SK-N-SH (cell line): ENCODE results near the gene E2F4. TPM values are rescaled to one million over a fixed set of nuclear protein-coding genes. Genes with fewer than 3 reads are reported as not detected.

Source experiments
- CTCF ChIA-PET: fragments of 300-600, 350-600 bp; formaldehyde crosslinking; extraction: SDS; loops from one replicate; lab custom pipeline; 2021; lab: Yijun Ruan, JAX
- POLR2A ChIA-PET: fragments of 350-600 bp; sonication (Branson Sonifier 250); formaldehyde crosslinking; extraction: SDS; loops from one replicate; lab custom pipeline; 2020; ENCODE audit warnings: antibody characterized with exemption, inconsistent platforms; lab: Yijun Ruan, JAX
- DNase-seq: peaks from one replicate; pipeline ENCODE4 v3.0.0; 2012
- H2AFZ ChIP-seq: fragments of 200-600 bp; sonication (generic); 2 replicates; pipeline ENCODE4 v1.8.1; 2016; ENCODE audit warnings: antibody characterized with exemption, mild to moderate bottlenecking, low read depth
- H3F3A ChIP-seq: fragments of 200-600 bp; sonication (generic); replicated peaks from 2 replicates; pipeline ENCODE3; 2016; ENCODE audit warnings: antibody characterized with exemption, mild to moderate bottlenecking; ENCODE audit not compliant: insufficient read depth
- H3K27ac ChIP-seq, 2 experiments: fragments of 200-500 bp in 1 of 2; fragments of 200-600 bp in 1 of 2; sonication (Bioruptor generic) in 1 of 2; sonication (generic), shearing (Covaris generic) in 1 of 2; 2 replicates each; pipeline versions ENCODE4 v1.5.1 to v1.6.1; 2014 to 2016; ENCODE audit warnings: low read depth in 2 of 2, inconsistent platforms in 1 of 2, low read length in 1 of 2, mild to moderate bottlenecking in 1 of 2, mixed read lengths in 1 of 2
- H3K27me3 ChIP-seq: fragments of 200-600 bp; sonication (generic), shearing (Covaris generic); 2 replicates; pipeline ENCODE4 v1.6.1; 2016; ENCODE audit warnings: mixed run types; ENCODE audit not compliant: insufficient read depth
- H3K36me3 ChIP-seq, 2 experiments: fragments of 200-500 bp in 1 of 2; fragments of 200-600 bp in 1 of 2; sonication (Bioruptor generic) in 1 of 2; sonication (generic) in 1 of 2; replicated peaks in 1 of 2; 2 replicates each; pipeline versions ENCODE3 to v1.5.1; 2014 to 2016; ENCODE audit warnings: low read length in 1 of 2, mild to moderate bottlenecking in 1 of 2; ENCODE audit not compliant: insufficient read depth in 2 of 2, control insufficient read depth in 1 of 2
- H3K4me1 ChIP-seq, 2 experiments: fragments of 200-500 bp in 1 of 2; fragments of 200-600 bp in 1 of 2; sonication (Bioruptor generic) in 1 of 2; sonication (generic), shearing (Covaris generic) in 1 of 2; 2 replicates each; pipeline versions ENCODE4 v1.5.1 to v1.6.1; 2014 to 2016; ENCODE audit warnings: low read depth in 1 of 2, low read length in 1 of 2, mixed run types in 1 of 2; ENCODE audit not compliant: insufficient read depth in 2 of 2, control insufficient read depth in 1 of 2
- H3K4me2 ChIP-seq: fragments of 200-600 bp; sonication (generic), shearing (Covaris generic); 2 replicates; pipeline ENCODE4 v1.6.1; 2017; ENCODE audit warnings: mixed run types
- H3K4me3 ChIP-seq, 2 experiments: fragments of 200-500 bp in 1 of 2; fragments of 200-600 bp in 1 of 2; sonication (Bioruptor generic) in 1 of 2; sonication (generic), shearing (Covaris generic) in 1 of 2; 2 replicates each; pipeline versions ENCODE4 v1.5.1 to v1.8.1; 2014 to 2016; ENCODE audit warnings: low read depth in 2 of 2, inconsistent platforms in 1 of 2, low read length in 1 of 2, mild to moderate bottlenecking in 1 of 2, mixed read lengths in 1 of 2, moderate library complexity in 1 of 2
- H3K79me2 ChIP-seq: fragments of 200-600 bp; sonication (generic); 2 replicates; pipeline ENCODE4 v1.8.1; 2017; ENCODE audit warnings: mild to moderate bottlenecking; ENCODE audit not compliant: insufficient read depth
- H3K9ac ChIP-seq: fragments of 200-600 bp; sonication (generic); 2 replicates; pipeline ENCODE4 v1.6.1; 2017; ENCODE audit warnings: mixed run types
- H3K9me2 ChIP-seq: fragments of 200-600 bp; sonication (generic); 2 replicates; pipeline ENCODE4 v1.6.1; 2017; ENCODE audit warnings: mixed run types
- H3K9me3 ChIP-seq: fragments of 200-600 bp; sonication (generic); 2 replicates; pipeline ENCODE4 v1.6.1; 2017; ENCODE audit warnings: mixed run types, mild to moderate bottlenecking, moderate library complexity
- H4K20me1 ChIP-seq: fragments of 200-600 bp; sonication (generic); 2 replicates; pipeline ENCODE4 v1.6.1; 2017; ENCODE audit warnings: mild to moderate bottlenecking, mixed run types; ENCODE audit not compliant: insufficient read depth
- CHD2 ChIP-seq: fragments of 150-350 bp; IDR thresholded peaks from 2 replicates; pipeline ENCODE4 v1.6.1; 2018; ENCODE audit warnings: low read length; ENCODE audit not compliant: partially characterized antibody
- EP300 ChIP-seq, 2 experiments: IDR thresholded peaks; 2 replicates each; pipeline versions ENCODE4 v1.4.0 to v1.6.1; 2012; ENCODE audit warnings: borderline replicate concordance in 1 of 2, low read depth in 1 of 2, low read length in 1 of 2
- EZH2phosphoT487 ChIP-seq: fragments of 200-600 bp; sonication (generic); IDR thresholded peaks from 2 replicates; pipeline ENCODE4 v1.6.1; 2017; ENCODE audit warnings: low read depth, mixed run types, mild to moderate bottlenecking, antibody characterized with exemption, moderate library complexity, borderline replicate concordance
- FOXJ3 ChIP-seq: sonication (generic); formaldehyde crosslinking; IDR thresholded peaks from 2 replicates; pipeline ENCODE4 v1.5.1; 2020; ENCODE audit warnings: mild to moderate bottlenecking, missing genetic modification reagents
- FOXM1 ChIP-seq: IDR thresholded peaks from 2 replicates; pipeline ENCODE4 v1.4.0; 2012; ENCODE audit warnings: low read depth, mild to moderate bottlenecking
- GABPA ChIP-seq: IDR thresholded peaks from 2 replicates; pipeline ENCODE4 v1.4.0; 2012; ENCODE audit warnings: low read depth, mild to moderate bottlenecking
- GATA2 ChIP-seq: sonication (generic); formaldehyde crosslinking; IDR thresholded peaks from 2 replicates; pipeline ENCODE4 v1.5.0; 2020; ENCODE audit warnings: mild to moderate bottlenecking, missing genetic modification reagents
- MEF2A ChIP-seq: IDR thresholded peaks from 2 replicates; pipeline ENCODE4 v1.4.0; 2012; ENCODE audit warnings: low read depth, borderline replicate concordance
- MXI1 ChIP-seq: IDR thresholded peaks from 2 replicates; pipeline ENCODE4 v1.6.1; 2012; ENCODE audit warnings: mild to moderate bottlenecking, low read depth, low read length, improper control_type of control experiment
- NRF1 ChIP-seq: IDR thresholded peaks from 2 replicates; pipeline ENCODE4 v1.6.1; 2012; ENCODE audit warnings: low read depth, mild to moderate bottlenecking, low read length
- RAD21 ChIP-seq: IDR thresholded peaks from 2 replicates; pipeline ENCODE4 v1.6.1; 2012; ENCODE audit warnings: mild to moderate bottlenecking, low read length
- RXRA ChIP-seq: IDR thresholded peaks from 2 replicates; pipeline ENCODE4 v1.4.0; 2012; ENCODE audit warnings: low read depth, mild to moderate bottlenecking, borderline replicate concordance
- SIN3A ChIP-seq: IDR thresholded peaks from 2 replicates; pipeline ENCODE4 v1.6.1; 2012; ENCODE audit warnings: low read depth, mild to moderate bottlenecking, low read length, moderate library complexity, borderline replicate concordance
- TEAD4 ChIP-seq: IDR thresholded peaks from 2 replicates; pipeline ENCODE4 v1.4.0; 2012; ENCODE audit warnings: mild to moderate bottlenecking, borderline replicate concordance; ENCODE audit not compliant: insufficient read depth
- YY1 ChIP-seq: IDR thresholded peaks from 2 replicates; pipeline ENCODE4 v1.4.0; 2012; ENCODE audit warnings: low read depth, mild to moderate bottlenecking
- WGBS: methylation state at CpG from one replicate; pipeline ENCODE4 v1.1.6; 2017; ENCODE audit warnings: low lambda C conversion rate; 5-methylcytosine and 5-hydroxymethylcytosine counted together
- polyA plus RNA-seq, 3 experiments: library from polyadenylated mRNA; depleted of rRNA; stranded (reverse); fragments of >200 nt; gene quantifications; 2 replicates each; pipeline ENCODE4 v1.2.3, GENCODE V29; 2012
- TF ChIP-seq, protein P1 (sequence below): fragments of 150-350 bp; IDR thresholded peaks from 2 replicates; pipeline ENCODE4 v1.6.1; 2017; ENCODE audit warnings: antibody characterized with exemption, low read length, low read depth, borderline replicate concordance
- TF ChIP-seq, protein P2 (sequence below): IDR thresholded peaks from 2 replicates; pipeline ENCODE4 v1.4.0; 2012; ENCODE audit warnings: low read depth, borderline replicate concordance
- TF ChIP-seq, protein P3 (sequence below): fragments of 200-600 bp; sonication (generic); IDR thresholded peaks from 2 replicates; pipeline ENCODE4 v1.6.1; 2017; ENCODE audit warnings: antibody characterized with exemption, mild to moderate bottlenecking, moderate library complexity
- TF ChIP-seq, protein P4 (sequence below): IDR thresholded peaks from 2 replicates; pipeline ENCODE4; 2012
- TF ChIP-seq, protein P5 (sequence below): IDR thresholded peaks from 2 replicates; pipeline ENCODE4 v1.4.0; 2012; ENCODE audit warnings: low read depth, borderline replicate concordance

The E2F4 gene
- polyA plus RNA-seq, 1 of the 3 experiments (the other 2 are of a cell fraction), result 168 TPM

DNA sequence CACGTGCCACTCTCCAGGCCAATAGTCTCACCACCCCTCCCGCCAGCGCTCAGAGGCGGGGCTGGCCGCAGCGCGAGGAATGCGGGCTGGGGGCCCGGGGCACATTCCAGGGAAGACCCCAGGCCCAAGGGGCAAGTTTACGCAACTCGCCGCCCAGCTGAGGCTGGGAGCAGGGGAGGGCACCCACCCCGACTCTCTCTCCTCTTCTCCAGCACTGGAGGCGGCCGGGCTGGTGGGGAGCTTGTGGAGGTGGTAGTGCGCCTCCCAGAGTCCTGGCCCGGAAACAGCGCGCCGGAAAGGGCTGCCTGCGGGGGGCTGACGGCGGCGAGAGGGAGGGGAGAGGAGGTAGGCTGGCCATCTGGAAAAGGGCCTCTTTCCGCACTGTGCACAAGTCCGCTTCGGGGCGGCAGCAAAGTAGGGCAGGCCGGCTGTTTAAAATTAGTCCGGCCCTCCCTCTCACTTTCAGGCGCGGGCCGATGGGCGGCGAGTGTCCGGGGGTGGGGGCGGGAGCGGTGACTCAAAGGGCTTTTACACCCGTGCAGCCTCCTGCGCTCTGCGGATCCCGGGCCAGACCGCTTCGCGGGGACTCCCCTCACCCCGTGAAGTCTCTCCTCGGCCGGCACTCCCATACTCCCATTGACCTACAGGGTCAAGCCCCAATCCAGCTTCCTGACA lies 54.3 kb downstream of the E2F4 start:
- DNase-seq, result peak; percentile 91
- peak overlapping the region; percentile 98 for H3K4me2 ChIP-seq
- H3K9me2 ChIP-seq, result no peaks in the 10 kb centered on the region
- H3F3A ChIP-seq, result peaks cover 51% of the 10 kb centered on the region
- H2AFZ ChIP-seq, result peak overlapping the region; percentile 45; the same call in 1 of the 2 replicates
- CTCF ChIA-PET, result interaction anchor here (0.9 to 4.5 kb wide), 10 partner anchors 8 to 91 kb away, joined by 3 to 21 read pairs (median 6); partner anchors contain the start of genes PLEKHG4 and TMEM208
- peak overlapping the region; percentile 88 for H3K9ac ChIP-seq
- peak overlapping the region; percentile 96 for H3K27ac ChIP-seq
- 0% methylated on average over 20 of the region's 48 CpGs for WGBS
- peaks cover 0 to 5% of the 10 kb centered on the region in 2 experiments for H3K36me3 ChIP-seq
- POLR2A ChIA-PET, result interaction anchor here (0.6 to 4.0 kb wide), 2 partner anchors 20 to 67 kb away, joined by 4 to 14 read pairs; partner anchors contain the start of gene TMEM208
- H3K27me3 ChIP-seq, result no peaks in the 10 kb centered on the region
- peaks cover 47 to 55% of the 10 kb centered on the region in 2 experiments for H3K4me1 ChIP-seq
- H3K4me3 ChIP-seq, result peak overlapping the region; percentile 92 to 95
- no peaks in the 10 kb centered on the region for H4K20me1 ChIP-seq
- no peaks in the 10 kb centered on the region for H3K9me3 ChIP-seq
- H3K79me2 ChIP-seq, result peaks cover 49% of the 10 kb centered on the region
- TF ChIP-seq FOXJ3 (CRISPR knock-in tag) (no peak), TEAD4 (peak; percentile 64; the same call in 1 of the 2 replicates), RAD21 (no peak), MXI1 (peak; percentile 53; the same call in 1 of the 2 replicates), GATA2 (CRISPR knock-in tag) (no peak), NRF1 (0 out of 2 replicates have a peak, but pooled peaks have one; percentile 5), GABPA (peak; percentile 73), RXRA (no peak), EZH2phosphoT487 (no peak), FOXM1 (no peak; the same call in 1 of the 2 replicates), CHD2 (no peak), MEF2A (no peak), EP300 (IDR thresholded peaks at IDR 0.05; ENCODE audit: borderline replicate concordance in 1 of 2, low read depth in 1 of 2, low read length in 1 of 2) (peak; percentile 9 to 14; a peak in 3 of 4 replicates), YY1 (no peak), SIN3A (0 out of 2 replicates have a peak, but pooled peaks have one; percentile 9)
- TF ChIP-seq, protein P1, sequence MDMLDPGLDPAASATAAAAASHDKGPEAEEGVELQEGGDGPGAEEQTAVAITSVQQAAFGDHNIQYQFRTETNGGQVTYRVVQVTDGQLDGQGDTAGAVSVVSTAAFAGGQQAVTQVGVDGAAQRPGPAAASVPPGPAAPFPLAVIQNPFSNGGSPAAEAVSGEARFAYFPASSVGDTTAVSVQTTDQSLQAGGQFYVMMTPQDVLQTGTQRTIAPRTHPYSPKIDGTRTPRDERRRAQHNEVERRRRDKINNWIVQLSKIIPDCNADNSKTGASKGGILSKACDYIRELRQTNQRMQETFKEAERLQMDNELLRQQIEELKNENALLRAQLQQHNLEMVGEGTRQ, result no peak
- TF ChIP-seq, protein P2, sequence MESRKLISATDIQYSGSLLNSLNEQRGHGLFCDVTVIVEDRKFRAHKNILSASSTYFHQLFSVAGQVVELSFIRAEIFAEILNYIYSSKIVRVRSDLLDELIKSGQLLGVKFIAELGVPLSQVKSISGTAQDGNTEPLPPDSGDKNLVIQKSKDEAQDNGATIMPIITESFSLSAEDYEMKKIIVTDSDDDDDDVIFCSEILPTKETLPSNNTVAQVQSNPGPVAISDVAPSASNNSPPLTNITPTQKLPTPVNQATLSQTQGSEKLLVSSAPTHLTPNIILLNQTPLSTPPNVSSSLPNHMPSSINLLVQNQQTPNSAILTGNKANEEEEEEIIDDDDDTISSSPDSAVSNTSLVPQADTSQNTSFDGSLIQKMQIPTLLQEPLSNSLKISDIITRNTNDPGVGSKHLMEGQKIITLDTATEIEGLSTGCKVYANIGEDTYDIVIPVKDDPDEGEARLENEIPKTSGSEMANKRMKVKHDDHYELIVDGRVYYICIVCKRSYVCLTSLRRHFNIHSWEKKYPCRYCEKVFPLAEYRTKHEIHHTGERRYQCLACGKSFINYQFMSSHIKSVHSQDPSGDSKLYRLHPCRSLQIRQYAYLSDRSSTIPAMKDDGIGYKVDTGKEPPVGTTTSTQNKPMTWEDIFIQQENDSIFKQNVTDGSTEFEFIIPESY, result no peak
- TF ChIP-seq, protein P3, sequence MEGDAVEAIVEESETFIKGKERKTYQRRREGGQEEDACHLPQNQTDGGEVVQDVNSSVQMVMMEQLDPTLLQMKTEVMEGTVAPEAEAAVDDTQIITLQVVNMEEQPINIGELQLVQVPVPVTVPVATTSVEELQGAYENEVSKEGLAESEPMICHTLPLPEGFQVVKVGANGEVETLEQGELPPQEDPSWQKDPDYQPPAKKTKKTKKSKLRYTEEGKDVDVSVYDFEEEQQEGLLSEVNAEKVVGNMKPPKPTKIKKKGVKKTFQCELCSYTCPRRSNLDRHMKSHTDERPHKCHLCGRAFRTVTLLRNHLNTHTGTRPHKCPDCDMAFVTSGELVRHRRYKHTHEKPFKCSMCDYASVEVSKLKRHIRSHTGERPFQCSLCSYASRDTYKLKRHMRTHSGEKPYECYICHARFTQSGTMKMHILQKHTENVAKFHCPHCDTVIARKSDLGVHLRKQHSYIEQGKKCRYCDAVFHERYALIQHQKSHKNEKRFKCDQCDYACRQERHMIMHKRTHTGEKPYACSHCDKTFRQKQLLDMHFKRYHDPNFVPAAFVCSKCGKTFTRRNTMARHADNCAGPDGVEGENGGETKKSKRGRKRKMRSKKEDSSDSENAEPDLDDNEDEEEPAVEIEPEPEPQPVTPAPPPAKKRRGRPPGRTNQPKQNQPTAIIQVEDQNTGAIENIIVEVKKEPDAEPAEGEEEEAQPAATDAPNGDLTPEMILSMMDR, result peak; percentile 56
- TF ChIP-seq, protein P4, sequence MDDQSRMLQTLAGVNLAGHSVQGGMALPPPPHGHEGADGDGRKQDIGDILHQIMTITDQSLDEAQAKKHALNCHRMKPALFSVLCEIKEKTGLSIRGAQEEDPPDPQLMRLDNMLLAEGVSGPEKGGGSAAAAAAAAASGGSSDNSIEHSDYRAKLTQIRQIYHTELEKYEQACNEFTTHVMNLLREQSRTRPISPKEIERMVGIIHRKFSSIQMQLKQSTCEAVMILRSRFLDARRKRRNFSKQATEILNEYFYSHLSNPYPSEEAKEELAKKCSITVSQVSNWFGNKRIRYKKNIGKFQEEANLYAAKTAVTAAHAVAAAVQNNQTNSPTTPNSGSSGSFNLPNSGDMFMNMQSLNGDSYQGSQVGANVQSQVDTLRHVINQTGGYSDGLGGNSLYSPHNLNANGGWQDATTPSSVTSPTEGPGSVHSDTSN, result peak; percentile 8; the same call in 1 of the 2 replicates
- TF ChIP-seq, protein P5, sequence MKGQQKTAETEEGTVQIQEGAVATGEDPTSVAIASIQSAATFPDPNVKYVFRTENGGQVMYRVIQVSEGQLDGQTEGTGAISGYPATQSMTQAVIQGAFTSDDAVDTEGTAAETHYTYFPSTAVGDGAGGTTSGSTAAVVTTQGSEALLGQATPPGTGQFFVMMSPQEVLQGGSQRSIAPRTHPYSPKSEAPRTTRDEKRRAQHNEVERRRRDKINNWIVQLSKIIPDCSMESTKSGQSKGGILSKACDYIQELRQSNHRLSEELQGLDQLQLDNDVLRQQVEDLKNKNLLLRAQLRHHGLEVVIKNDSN, result peak; percentile 84
